ENCODE data around the gene GPR137B. TPM values are rescaled to one million over a fixed set of nuclear protein-coding genes. Genes with fewer than 3 reads are reported as not detected.

GPR137B gene
- total and polyA plus RNA-seq, 2 of the 4 experiments (the other 2 are of a cell fraction): 4.5 to 12.3 TPM

DNA sequence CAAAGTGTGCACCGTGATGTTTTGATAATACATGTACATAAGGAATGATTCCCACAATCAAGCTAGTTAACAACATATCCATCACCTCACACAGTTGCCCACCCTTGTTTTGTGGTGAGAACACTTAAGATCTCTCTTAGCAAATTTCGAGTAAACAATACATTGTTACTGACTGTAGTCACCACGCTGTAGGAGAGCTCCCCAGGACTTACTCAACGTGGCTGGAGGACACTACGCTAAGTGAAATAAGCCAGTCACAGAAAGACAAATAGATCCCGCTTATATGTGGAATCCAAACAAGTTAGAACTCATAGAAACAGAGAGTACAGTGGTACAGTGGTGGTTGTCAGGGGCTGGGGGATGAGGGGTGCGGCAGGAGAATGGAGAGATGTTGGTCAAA, 24.8 kb downstream of the GPR137B start:
- ATAC-seq (ENCODE audit: low read depth) (no peak), DNase-seq (no peak)
- peaks cover 0 to 3% of the 10 kb centered on the region in 2 experiments; a peak in 1 of 4 replicates for H3K79me1 ChIP-seq (ENCODE audit: low read depth in 1 of 2, low read length in 2 of 2)
- in situ Hi-C loops (cut with MboI; ENCODE audit: low sequenced_read_pairs): no loop called here
- H3K27me3 ChIP-seq (ENCODE audit: control insufficient read depth, insufficient read depth, low read length): no peaks in the 10 kb centered on the region
- H3K56ac ChIP-seq (ENCODE audit: extremely low read depth, insufficient read depth, low read length): no peak overlapping the region
- H2AK9ac ChIP-seq (replicated peaks; ENCODE audit: low read depth, low read length, poor library complexity): no peak overlapping the region
- H3K4ac ChIP-seq (ENCODE audit: low read depth, low read length): no peak overlapping the region
- H4K91ac ChIP-seq (ENCODE audit: insufficient read depth, low read depth, low read length): no peak overlapping the region
- H2BK20ac ChIP-seq (ENCODE audit: low read depth, low read length): no peak overlapping the region
- H3K4me1 ChIP-seq (ENCODE audit: control insufficient read depth, insufficient read depth, low read length): peaks cover 2% of the 10 kb centered on the region; the same call in 1 of the 2 replicates
- H3K18ac ChIP-seq (ENCODE audit: low read depth, low read length): no peak overlapping the region
- H2BK5ac ChIP-seq (ENCODE audit: low read depth, low read length, poor library complexity, severe bottlenecking): no peak overlapping the region
- ChIA-PET CTCF (no interaction called here), POLR2A (ENCODE audit: unreplicated experiment) (no interaction called here)
- intact Hi-C loops (cut with micrococcal nuclease): no loop called here
- 94% methylated on average over 3 of the region's 7 CpGs; no CpG with 5 or more reads in 1 of the 2 experiments for WGBS, 2 experiments (ENCODE audit: extremely low coverage in 2 of 2, insufficient read length in 1 of 2)
- dilution Hi-C loops (cut with HindIII; ENCODE audit: low sequenced_read_pairs, unreplicated experiment): no loop called here
- H4K5ac ChIP-seq (ENCODE audit: low read depth, low read length): no peak overlapping the region
- no peaks in the 10 kb centered on the region for H3K9me3 ChIP-seq (ENCODE audit: control insufficient read depth, insufficient read depth, low read length)
- H3K23ac ChIP-seq (ENCODE audit: low read depth, low read length): no peak overlapping the region
- H4K20me1 ChIP-seq (ENCODE audit: insufficient read depth, low read length): no peaks in the 10 kb centered on the region
- no peak overlapping the region for H2AFZ ChIP-seq (replicated peaks; ENCODE audit: low read length, poor library complexity)
- BruUV-seq (replicated peaks): no TSS peak
- no peak overlapping the region for H3K27ac ChIP-seq (ENCODE audit: insufficient read depth, low read length)
- H3K36me3 ChIP-seq (ENCODE audit: control insufficient read depth, insufficient read depth, low read length): no peaks in the 10 kb centered on the region
- H3K4me2 ChIP-seq (ENCODE audit: low read depth, low read length): no peak overlapping the region
- H2BK120ac ChIP-seq (ENCODE audit: low read depth, low read length): no peak overlapping the region
- H2AK5ac ChIP-seq (ENCODE audit: low read depth, low read length): no peak overlapping the region
- H4K8ac ChIP-seq (ENCODE audit: low read depth in 2 of 2, low read length in 2 of 2): no peak overlapping the region
- H3K4me3 ChIP-seq (ENCODE audit: insufficient read depth, low read depth, low read length): no peak overlapping the region
- H3K9me1 ChIP-seq (ENCODE audit: insufficient read depth, low read length): no peaks in the 10 kb centered on the region
- H3K9ac ChIP-seq (ENCODE audit: low read depth, low read length): no peak overlapping the region
- TF ChIP-seq, protein P1, sequence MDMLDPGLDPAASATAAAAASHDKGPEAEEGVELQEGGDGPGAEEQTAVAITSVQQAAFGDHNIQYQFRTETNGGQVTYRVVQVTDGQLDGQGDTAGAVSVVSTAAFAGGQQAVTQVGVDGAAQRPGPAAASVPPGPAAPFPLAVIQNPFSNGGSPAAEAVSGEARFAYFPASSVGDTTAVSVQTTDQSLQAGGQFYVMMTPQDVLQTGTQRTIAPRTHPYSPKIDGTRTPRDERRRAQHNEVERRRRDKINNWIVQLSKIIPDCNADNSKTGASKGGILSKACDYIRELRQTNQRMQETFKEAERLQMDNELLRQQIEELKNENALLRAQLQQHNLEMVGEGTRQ (IDR thresholded peaks at IDR 0.05; ENCODE audit: low read depth, low read length): no peak
- TF ChIP-seq MAFK (IDR thresholded peaks at IDR 0.05; ENCODE audit: low read depth, low read length): no peak
- no peak for TF ChIP-seq CHD1 (IDR thresholded peaks at IDR 0.05; ENCODE audit: low read depth, low read length)
- TF ChIP-seq NFE2L2 (IDR thresholded peaks at IDR 0.05; ENCODE audit: low read depth, low read length): no peak
- no peak for TF ChIP-seq SMC3 (IDR thresholded peaks at IDR 0.05; ENCODE audit: low read depth, low read length)
- TF ChIP-seq MXI1 (IDR thresholded peaks at IDR 0.05; ENCODE audit: borderline replicate concordance, low read depth, low read length): no peak
- TF ChIP-seq ELK1 (IDR thresholded peaks at IDR 0.05; ENCODE audit: borderline replicate concordance, low read depth, low read length): no peak
- no peak for TF ChIP-seq CEBPB (IDR thresholded peaks at IDR 0.05; ENCODE audit: low read depth, low read length)
- no peak for TF ChIP-seq RFX5 (IDR thresholded peaks at IDR 0.05; ENCODE audit: low read depth, low read length)
- TF ChIP-seq RAD21 (IDR thresholded peaks at IDR 0.05; ENCODE audit: low read length): no peak
- no peak for TF ChIP-seq CTCF (conservative IDR thresholded peaks at IDR 0.05; ENCODE audit: low read depth, low read length)
- no peak for TF ChIP-seq POLR2A (IDR thresholded peaks at IDR 0.05; ENCODE audit: low read depth, low read length)
- TF ChIP-seq BHLHE40 (IDR thresholded peaks at IDR 0.05; ENCODE audit: low read depth, low read length): no peak
- no peak overlapping the region for H3K14ac ChIP-seq (replicated peaks; ENCODE audit: low read depth, low read length)
- no peak overlapping the region for H2BK15ac ChIP-seq (ENCODE audit: low read depth, low read length)
